ENCODE data around the gene CENATAC.

CENATAC gene

GRCh38 chr11:118957968-118958367, 40.0 kb upstream of the CENATAC start:
- H3K9me3 ChIP-seq (ENCODE audit: insufficient read depth, low read depth, low read length), result no peaks in the 10 kb centered on the region
- H3K4me1 ChIP-seq (ENCODE audit: insufficient read depth, low read length, poor library complexity, severe bottlenecking), result no peaks in the 10 kb centered on the region
- H3K27me3 ChIP-seq (ENCODE audit: insufficient read depth, low read length, poor library complexity, severe bottlenecking), result no peaks in the 10 kb centered on the region
- TF ChIP-seq CTCF (conservative IDR thresholded peaks at IDR 0.05; ENCODE audit: low read length) (no peak), EZH2phosphoT487 (IDR thresholded peaks at IDR 0.05; ENCODE audit: borderline replicate concordance) (no peak)
- H4K20me1 ChIP-seq (ENCODE audit: insufficient read depth, low read length, poor library complexity, severe bottlenecking), result no peaks in the 10 kb centered on the region
- no peak overlapping the region for H3K4me3 ChIP-seq (ENCODE audit: low read length, poor library complexity, severe bottlenecking)
- no peak overlapping the region for H2AFZ ChIP-seq (ENCODE audit: low read length)
- no peak overlapping the region for H3K4me2 ChIP-seq (ENCODE audit: low read depth, low read length, poor library complexity, severe bottlenecking)
- no peaks in the 10 kb centered on the region for H3K9me2 ChIP-seq (replicated peaks; ENCODE audit: low read depth, low read length)
- H3K9ac ChIP-seq (ENCODE audit: low read depth, low read length, poor library complexity, severe bottlenecking), result no peak overlapping the region
- H3K36me3 ChIP-seq (ENCODE audit: insufficient read depth, low read length), result no peaks in the 10 kb centered on the region
- H3F3A ChIP-seq (ENCODE audit: low read depth), result no peaks in the 10 kb centered on the region
- no peaks in the 10 kb centered on the region for H3K79me2 ChIP-seq (ENCODE audit: insufficient read depth, low read length)

DNA sequence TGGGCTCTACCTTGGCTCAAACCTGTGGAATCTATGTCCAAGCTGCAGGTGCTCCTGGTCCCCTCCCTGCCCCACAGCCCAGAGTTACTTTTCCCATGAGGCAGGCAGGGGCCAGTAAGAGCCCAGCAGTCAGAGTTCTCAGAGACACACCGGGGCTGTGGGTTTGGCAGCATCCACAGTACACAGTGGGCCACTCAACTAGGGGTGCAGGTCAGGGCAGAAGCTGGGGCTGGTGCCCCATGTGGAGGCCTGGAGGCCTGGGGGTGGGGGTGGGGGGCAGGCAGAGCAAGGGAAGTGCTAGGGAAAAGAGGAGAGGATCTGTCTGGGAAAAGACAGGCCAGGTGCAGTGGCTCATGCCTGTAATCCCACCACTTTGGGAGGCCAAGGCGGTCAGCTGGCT, 39.4 kb upstream of the CENATAC start:
- Histone ChIP-seq H3K9me3 (ENCODE audit: insufficient read depth, low read depth, low read length) (no peaks in the 10 kb centered on the region), H3K79me2 (ENCODE audit: insufficient read depth, low read length) (no peaks in the 10 kb centered on the region), H4K20me1 (ENCODE audit: insufficient read depth, low read length, poor library complexity, severe bottlenecking) (no peaks in the 10 kb centered on the region), H3K9ac (ENCODE audit: low read depth, low read length, poor library complexity, severe bottlenecking) (no peak overlapping the region), H3K9me2 (replicated peaks; ENCODE audit: low read depth, low read length) (no peaks in the 10 kb centered on the region), H3K4me1 (ENCODE audit: insufficient read depth, low read length, poor library complexity, severe bottlenecking) (no peaks in the 10 kb centered on the region), H3K4me3 (ENCODE audit: low read length, poor library complexity, severe bottlenecking) (no peak overlapping the region), H3K27me3 (ENCODE audit: insufficient read depth, low read length, poor library complexity, severe bottlenecking) (no peaks in the 10 kb centered on the region), H3K4me2 (ENCODE audit: low read depth, low read length, poor library complexity, severe bottlenecking) (no peak overlapping the region), H2AFZ (ENCODE audit: low read length) (no peak overlapping the region), H3F3A (ENCODE audit: low read depth) (no peaks in the 10 kb centered on the region), H3K36me3 (ENCODE audit: insufficient read depth, low read length) (no peaks in the 10 kb centered on the region)
- no peak for TF ChIP-seq CTCF (conservative IDR thresholded peaks at IDR 0.05; ENCODE audit: low read length)

DNA sequence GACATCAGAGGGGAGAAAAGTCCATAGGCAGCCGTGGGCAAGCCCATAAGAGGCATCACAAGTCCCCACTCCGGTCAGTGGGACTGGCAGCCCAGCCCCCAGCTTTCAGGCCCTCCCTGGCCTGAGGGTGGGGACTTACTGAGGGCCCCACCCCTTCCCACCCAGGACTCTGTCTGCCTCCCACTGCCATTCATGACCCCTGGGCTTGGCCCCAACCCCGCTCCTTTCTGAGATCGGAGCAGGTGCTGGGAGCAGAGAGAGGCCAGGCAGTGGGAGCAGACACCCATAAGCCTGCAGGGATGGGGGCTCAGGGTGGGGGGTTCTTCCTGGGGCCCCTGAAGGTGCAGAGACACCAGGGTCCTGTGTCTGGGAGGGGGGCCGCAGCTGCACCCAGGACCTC, 36.7 kb upstream of the CENATAC start:
- no peak for TF ChIP-seq CTCF (conservative IDR thresholded peaks at IDR 0.05; ENCODE audit: low read length)
- TF ChIP-seq EZH2phosphoT487 (IDR thresholded peaks at IDR 0.05; ENCODE audit: borderline replicate concordance), result no peak

More for the DNA sequence above, 36.7 kb upstream of the CENATAC start:
- no peaks in the 10 kb centered on the region for H4K20me1 ChIP-seq (ENCODE audit: insufficient read depth, low read length, poor library complexity, severe bottlenecking)
- no peaks in the 10 kb centered on the region for H3F3A ChIP-seq (ENCODE audit: low read depth)
- no peaks in the 10 kb centered on the region for H3K27me3 ChIP-seq (ENCODE audit: insufficient read depth, low read length, poor library complexity, severe bottlenecking)
- no peaks in the 10 kb centered on the region for H3K36me3 ChIP-seq (ENCODE audit: insufficient read depth, low read length)
- no peaks in the 10 kb centered on the region for H3K9me3 ChIP-seq (ENCODE audit: insufficient read depth, low read depth, low read length)
- H3K9me2 ChIP-seq (replicated peaks; ENCODE audit: low read depth, low read length), result no peaks in the 10 kb centered on the region
- no peak overlapping the region for H3K4me3 ChIP-seq (ENCODE audit: low read length, poor library complexity, severe bottlenecking)
- H3K9ac ChIP-seq (ENCODE audit: low read depth, low read length, poor library complexity, severe bottlenecking), result no peak overlapping the region
- H2AFZ ChIP-seq (ENCODE audit: low read length), result no peak overlapping the region
- no peaks in the 10 kb centered on the region for H3K4me1 ChIP-seq (ENCODE audit: insufficient read depth, low read length, poor library complexity, severe bottlenecking)
- no peak overlapping the region for H3K4me2 ChIP-seq (ENCODE audit: low read depth, low read length, poor library complexity, severe bottlenecking)
- no peaks in the 10 kb centered on the region for H3K79me2 ChIP-seq (ENCODE audit: insufficient read depth, low read length)
